Activated naive CD8-positive, alpha-beta T cell treated with anti-CD3 and anti-CD28 coated beads, Interleukin-2, amount 50 U/mL, for 16 hours (primary cell): Measurements from ENCODE around the gene TMEM178A.

Experiments
- DNase-seq: peaks from one replicate; pipeline ENCODE4 v3.0.0-alpha.2; 2020; ENCODE audit warnings: low read depth, low spot score

TMEM178A gene

DNA sequence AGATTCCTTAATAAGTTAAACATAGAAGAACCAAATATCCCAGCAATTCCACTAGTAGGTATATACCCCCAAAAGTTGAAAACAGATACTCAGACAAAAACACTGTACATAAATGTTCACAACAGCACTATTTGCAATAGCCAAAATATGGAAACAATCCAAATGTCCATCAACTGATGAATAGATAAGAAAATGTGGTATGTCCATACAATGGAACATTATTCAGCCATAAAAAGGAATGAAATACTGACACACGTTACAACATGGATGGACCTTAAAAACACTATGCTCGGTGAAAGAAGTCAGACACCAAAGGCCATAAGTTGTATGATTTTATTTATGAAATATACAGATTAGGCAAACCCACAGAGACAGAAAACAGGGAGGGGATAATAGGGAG lies 12.5 kb downstream of the TMEM178A start:
- no peak for DNase-seq

DNA sequence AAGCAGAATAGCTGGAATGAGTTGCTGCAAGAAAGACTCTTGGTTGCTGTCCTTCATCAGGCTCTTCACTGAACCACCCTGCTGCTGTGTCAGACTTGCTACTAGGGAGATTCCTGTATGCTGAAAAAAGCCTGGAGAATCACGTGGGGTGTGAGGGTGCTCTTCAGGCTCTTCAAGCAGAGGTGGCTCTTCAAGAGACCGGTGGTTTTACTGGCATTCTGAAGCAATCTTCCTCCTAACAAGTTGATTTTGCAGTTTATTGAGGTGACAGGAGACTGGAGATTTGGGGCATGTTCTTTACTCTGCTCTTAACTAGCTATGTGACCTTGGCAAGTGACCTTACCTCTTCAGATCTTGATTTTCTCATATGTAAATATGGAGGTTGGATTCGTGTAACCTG lies 14.1 kb downstream of the TMEM178A start:
- DNase-seq: no peak

DNA sequence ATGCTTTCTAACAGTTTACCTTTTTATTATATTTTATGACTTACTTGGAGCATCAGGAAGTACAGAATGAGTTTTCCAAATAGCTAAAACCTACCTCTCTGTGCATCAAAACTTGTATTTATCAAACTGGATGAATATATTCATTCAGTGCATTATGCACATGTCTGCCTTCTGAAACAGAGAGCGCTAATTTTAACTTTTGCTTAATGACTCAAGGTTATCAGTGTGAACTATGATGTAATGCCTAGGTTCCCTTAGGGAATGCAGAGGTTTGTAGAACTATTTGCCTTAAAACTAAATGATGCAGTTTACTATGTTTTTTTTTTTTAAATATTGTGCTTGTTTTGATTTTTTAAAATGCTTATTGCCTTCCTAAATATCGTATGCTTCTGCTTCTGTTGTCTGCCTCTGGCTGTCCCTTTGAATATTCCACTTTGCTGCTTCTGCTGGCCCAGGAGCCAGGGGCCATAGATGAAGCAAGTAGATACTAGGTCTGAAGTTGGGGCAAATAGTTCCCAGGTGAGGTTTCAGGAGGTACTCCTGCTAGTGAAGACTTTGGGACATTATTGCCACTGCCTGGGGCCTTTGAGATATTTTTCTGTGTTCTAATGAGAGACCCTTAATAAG lies 16.5 kb downstream of the TMEM178A start:
- DNase-seq: no peak

- no peak for DNase-seq
Measured at GRCh38 chr2:39683022-39683699, 17.4 kb downstream of the TMEM178A start.

GRCh38 chr2:39684464-39684863 lies 18.7 kb downstream of the TMEM178A start:
- no peak for DNase-seq

DNA sequence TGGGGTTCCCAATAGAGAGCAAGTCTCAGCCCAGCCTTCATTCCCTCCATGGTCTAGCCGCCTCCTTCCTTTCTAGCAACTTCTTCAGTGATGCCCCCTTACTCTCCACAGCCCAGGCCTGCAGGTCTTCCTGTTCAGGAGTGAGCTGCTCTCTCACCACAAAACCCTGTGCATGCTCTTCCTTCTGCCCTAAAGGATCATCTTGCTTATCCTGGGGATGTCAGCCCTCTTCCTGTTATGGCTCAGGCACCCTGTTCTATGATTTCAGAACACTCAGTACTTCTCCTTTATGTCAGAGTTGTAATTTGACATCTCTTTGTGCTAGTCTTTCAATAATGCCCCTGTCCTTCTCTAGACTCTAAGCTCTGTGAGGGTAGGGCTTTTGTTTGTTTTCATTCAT lies 19.4 kb downstream of the TMEM178A start:
- DNase-seq: no peak

GRCh38 chr2:39686456-39686855 lies 20.7 kb downstream of the TMEM178A start:
- no peak for DNase-seq

DNA sequence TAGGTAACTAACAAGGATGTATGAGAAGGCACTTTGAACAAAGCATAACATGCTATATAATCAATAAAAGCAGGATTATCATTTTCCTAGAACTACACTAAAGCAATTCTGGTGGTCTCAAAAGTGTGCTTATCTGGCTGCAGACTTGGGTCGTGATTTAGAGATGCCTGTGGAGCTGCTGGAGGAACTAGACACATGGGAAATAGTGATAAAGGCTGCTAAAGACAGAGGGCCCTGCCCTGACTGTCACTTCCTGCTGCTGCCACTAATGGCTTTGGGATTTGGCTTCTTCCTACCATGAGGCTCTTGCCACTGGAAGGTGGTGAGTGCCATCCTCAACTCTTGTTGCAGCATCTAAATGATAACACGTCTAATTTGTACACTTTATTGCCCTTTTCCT lies 22.5 kb downstream of the TMEM178A start:
- DNase-seq: no peak

GRCh38 chr2:39689272-39689841 lies 23.6 kb downstream of the TMEM178A start:
- no peak for DNase-seq

- DNase-seq: no peak
Measured at GRCh38 chr2:39689876-39690275, 24.2 kb downstream of the TMEM178A start.

DNA sequence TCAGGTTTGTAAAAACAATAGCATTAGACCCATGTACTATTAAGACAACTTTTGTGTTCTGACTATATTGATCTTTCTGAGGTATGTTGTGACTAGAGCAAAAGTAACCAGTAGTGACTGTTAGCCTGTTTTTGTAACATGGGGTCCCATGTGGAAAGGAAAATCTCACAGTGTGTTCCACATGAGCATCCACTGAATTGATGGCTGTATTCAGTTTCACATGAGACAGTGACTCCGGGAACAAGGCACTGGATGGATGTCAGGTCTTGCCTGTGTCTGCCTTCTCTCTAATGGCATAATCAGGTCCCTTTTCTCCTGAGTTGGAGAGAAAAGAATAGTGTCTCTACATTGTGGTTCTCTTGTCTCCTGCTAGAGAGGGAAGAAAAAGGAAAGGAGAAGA lies 27.5 kb downstream of the TMEM178A start:
- DNase-seq: no peak

- no peak for DNase-seq
Measured at GRCh38 chr2:39696101-39696553, 30.4 kb downstream of the TMEM178A start.

- no peak for DNase-seq
Measured at GRCh38 chr2:39696838-39697237, 31.1 kb downstream of the TMEM178A start.

DNA sequence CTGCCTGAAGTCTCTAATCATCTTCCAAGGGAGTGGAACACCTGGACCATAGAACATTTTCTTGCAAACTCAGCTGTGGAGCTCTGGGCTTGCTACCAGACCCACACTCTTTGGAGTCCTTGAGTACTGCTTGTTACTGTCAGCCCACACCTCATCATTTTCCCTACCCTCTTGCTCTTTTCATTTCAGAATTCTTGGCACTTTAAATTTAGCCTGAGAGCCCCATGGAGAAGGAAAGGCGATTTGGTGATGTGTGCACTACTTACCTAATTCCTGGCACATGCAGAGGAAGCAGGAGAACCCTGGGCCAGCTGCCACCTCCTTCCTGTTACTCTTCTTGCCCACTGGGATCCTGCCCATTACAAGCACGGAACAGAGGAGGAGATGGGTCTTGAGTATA lies 31.7 kb downstream of the TMEM178A start:
- no peak for DNase-seq

GRCh38 chr2:39701137-39701536 lies 35.4 kb downstream of the TMEM178A start:
- no peak for DNase-seq

DNA sequence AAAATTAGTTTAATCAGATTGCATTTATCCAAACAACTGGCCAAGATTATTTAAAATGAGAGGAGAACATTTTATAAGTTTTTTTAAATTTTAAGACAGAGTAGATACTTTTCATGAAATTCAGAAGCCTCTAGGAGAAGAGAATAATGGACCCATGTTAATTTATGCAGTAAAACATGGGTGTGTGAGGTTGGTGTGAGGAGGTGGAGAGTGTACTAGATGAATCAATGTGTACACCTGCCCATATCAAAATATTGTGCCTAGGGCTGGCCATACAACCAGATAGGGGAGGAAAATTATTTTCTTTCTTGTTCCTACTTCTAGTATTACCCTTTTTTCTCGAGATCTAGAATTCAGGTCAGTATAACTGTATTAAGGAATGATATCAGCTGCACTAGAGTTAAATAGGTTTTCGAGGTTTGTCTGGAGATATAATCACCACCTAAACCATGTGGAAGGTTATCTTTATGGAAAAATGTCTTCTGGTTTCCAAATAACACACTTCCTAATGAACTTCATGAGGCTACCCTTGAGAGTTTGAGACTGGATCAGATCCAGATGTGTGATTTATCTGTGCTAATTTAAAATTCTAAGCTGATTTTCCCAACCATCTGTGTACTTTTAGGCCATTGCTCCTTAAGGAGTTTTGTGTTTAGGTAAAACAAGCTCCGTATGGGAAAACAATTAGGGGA lies 37.6 kb downstream of the TMEM178A start:
- DNase-seq: no peak

DNA sequence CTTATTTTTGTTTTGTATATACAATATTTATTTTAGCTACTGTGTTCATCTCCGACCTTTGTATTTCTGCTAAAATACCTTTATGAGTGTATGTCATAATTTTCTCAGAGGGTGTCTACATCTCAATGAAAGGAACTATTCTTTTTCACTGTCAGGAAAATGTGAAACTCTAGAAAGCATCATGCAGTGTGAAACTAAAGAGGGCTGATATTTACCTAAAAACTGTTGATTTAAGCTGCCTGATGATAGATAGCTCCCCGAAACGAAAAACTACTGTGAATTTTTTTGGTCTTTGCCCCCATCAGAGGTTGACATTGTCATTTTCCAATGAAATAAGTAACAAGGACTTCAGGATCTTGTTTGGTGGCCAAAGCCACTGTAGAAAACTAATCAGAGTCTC lies 38.8 kb downstream of the TMEM178A start:
- no peak for DNase-seq

GRCh38 chr2:39705638-39706037 lies 39.9 kb downstream of the TMEM178A start:
- DNase-seq: no peak

- DNase-seq: no peak
Measured at GRCh38 chr2:39706312-39706711, 40.6 kb downstream of the TMEM178A start.

DNA sequence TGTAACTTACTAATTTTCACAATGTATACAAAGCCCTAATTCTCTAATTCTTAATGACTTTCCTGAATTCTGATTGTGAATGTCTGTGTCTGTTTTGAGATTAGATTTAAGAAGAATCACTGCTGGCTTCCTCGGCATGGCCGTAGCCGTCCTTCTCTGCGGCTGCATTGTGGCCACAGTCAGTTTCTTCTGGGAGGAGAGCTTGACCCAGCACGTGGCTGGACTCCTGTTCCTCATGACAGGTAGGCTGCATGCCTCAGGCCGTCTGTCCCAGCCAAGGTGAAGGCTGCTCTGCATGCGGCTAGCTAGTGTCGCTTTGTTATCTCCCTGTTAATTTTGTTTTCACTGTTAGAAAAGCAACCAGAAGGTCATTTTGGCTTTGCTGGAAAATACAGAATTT lies 41.2 kb downstream of the TMEM178A start:
- DNase-seq: no peak

DNA sequence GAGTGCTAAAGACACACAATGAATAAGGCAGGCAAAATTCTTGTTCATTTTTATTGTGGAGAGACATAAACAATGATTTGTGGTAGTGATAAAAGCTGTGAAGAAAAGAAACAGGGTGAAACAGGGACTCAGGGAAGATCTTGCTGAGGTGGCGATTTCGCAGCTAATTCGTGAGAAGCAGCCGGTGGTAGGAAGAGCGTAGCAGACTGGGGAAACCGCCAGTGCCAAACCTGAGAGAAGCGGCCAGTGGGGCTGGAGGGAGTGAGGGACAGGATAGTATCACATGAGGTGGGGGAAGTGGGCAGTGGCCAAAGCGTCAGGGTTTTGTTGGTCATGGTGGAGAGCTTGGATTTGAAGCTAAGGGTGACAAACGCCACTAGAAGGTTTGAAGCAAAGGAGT lies 42.3 kb downstream of the TMEM178A start:
- no peak for DNase-seq

- DNase-seq: no peak
Measured at GRCh38 chr2:39710807-39711206, 45.1 kb downstream of the TMEM178A start.

- no peak for DNase-seq
Measured at GRCh38 chr2:39712953-39713352, 47.2 kb downstream of the TMEM178A start.
